Adrenal gland (tissue), 12 donors: ENCODE measurements around the gene CSNK1G1. TPM values are rescaled to one million over a fixed set of nuclear protein-coding genes. Genes with fewer than 3 reads are reported as not detected.
A peak's percentile ranks its signal among the peaks of the same experiment; 100 is the strongest.
"Not testable (repeated sequence)": the region's sequence is repeated elsewhere in the genome, so short reads cannot be mapped to it uniquely, and the experiment has no call there.

Experiments
- DNase-seq, 7 donors: peaks; one replicate each; pipeline ENCODE4 v3.0.0-alpha.2; 2019 to 2020
- H3K27ac ChIP-seq, 5 donors: fragments of 200-600 bp; sonication (generic) in 4 of 5; 1 replicate in 3 of 5; 2 replicates in 2 of 5; pipeline versions ENCODE4 v1.5.1 to v1.8.0; 2016 to 2020; ENCODE audit warnings: mild to moderate bottlenecking in 1 of 5
- H3K27me3 ChIP-seq: fragments of 200-600 bp; 2 replicates; pipeline ENCODE4 v1.8.0; 2021
- H3K36me3 ChIP-seq, 2 donors: fragments of 200-600 bp; replicated peaks in 1 of 2; 1 replicate in 1 of 2; 2 replicates in 1 of 2; pipeline versions ENCODE4 v1.5.1 to v1.8.0; 2018 to 2022
- H3K4me1 ChIP-seq, 2 donors: fragments of 200-600 bp; replicated peaks in 1 of 2; 1 replicate in 1 of 2; 2 replicates in 1 of 2; pipeline versions ENCODE4 v1.5.1 to v1.8.0; 2018 to 2021
- H3K4me3 ChIP-seq, 4 donors: fragments of 200-600 bp; sonication (generic) in 3 of 4; one replicate each; pipeline ENCODE4 v1.5.1; 2016 to 2018
- H3K9me3 ChIP-seq, 3 donors: fragments of 200-600 bp; sonication (generic) in 1 of 3; replicated peaks in 1 of 3; 1 replicate in 2 of 3; 2 replicates in 1 of 3; pipeline versions ENCODE4 v1.5.1 to v1.8.0; 2016 to 2021
- POLR2A ChIP-seq, 2 donors: fragments of 450-650 bp; IDR thresholded peaks; one replicate each; pipeline ENCODE4 v1.6.1; 2017; ENCODE audit warnings: antibody characterized with exemption in 2 of 2, mild to moderate bottlenecking in 2 of 2, moderate library complexity in 1 of 2
- WGBS, 4 donors: extraction: QIAGEN DNeasy Blood & Tissue Kit in 2 of 4; methylation state at CpG; one replicate each; pipeline versions ENCODE4 v1.1.5 to v1.1.7; 2013 to 2017; 5-methylcytosine and 5-hydroxymethylcytosine counted together
- intact Hi-C, 2 donors: fragments of 100-400 bp; cut with DNase I; formaldehyde crosslinking; loops; one replicate each; pipeline versions ENCODE4 v1.14.1 to v1.15.0; 2022 to 2023
- polyA plus RNA-seq, 3 donors: library from polyadenylated mRNA; stranded (reverse); fragments of 200-250 nt in 2 of 3; fragments of 350-450 nt in 1 of 3; fragmentation: Illumina TruSeq in 1 of 3; extraction: RNeasy Lipid Tissue Mini Kit (QIAGEN cat#74804) in 1 of 3; gene quantifications; one replicate each; pipeline ENCODE4 v1.2.3, GENCODE V29; 2013 to 2014
- total RNA-seq, 9 donors: library from RNA; depleted of rRNA in 4 of 9; stranded (reverse); fragments of >200 nt in 4 of 9; fragments of 120-200 nt in 1 of 9; fragmentation: NEBNext Ultra II Directional in 1 of 9; extraction: Animal tissue kit (Norgen Biotek cat#: 25700) in 1 of 9; gene quantifications; one replicate each; pipeline versions ENCODE4 v1.1.0 to v1.2.4, GENCODE V29; 2013 to 2023
- TF ChIP-seq, protein P1 (sequence below), 6 experiments: fragments of 450-650 bp in 4 of 6; fragments of 200-600 bp in 2 of 6; sonication (generic) in 1 of 6; IDR thresholded peaks; 1 replicate in 5 of 6; 2 replicates in 1 of 6; pipeline versions ENCODE4 v1.5.1 to v1.8.0; 2016 to 2021; ENCODE audit warnings: antibody characterized with exemption in 6 of 6, mild to moderate bottlenecking in 2 of 6, moderate library complexity in 1 of 6
- donor health status: healthy with polysubstance abuse.
- donor health status: Bipolar disorder and iron deficiency.
- donor health status: DM: yes; HTN: yes; CAD: no.
- donor health status: DM: no; HTN: no; CAD: no.
- donor health status: DM: no; HTN: no; CAD: no.
- donor health status: DM: yes; HTN: yes; CAD: no.

CSNK1G1 gene
- total and polyA plus RNA-seq, 12 donors: 1.2 to 31.6 (median 13.6) TPM

DNA sequence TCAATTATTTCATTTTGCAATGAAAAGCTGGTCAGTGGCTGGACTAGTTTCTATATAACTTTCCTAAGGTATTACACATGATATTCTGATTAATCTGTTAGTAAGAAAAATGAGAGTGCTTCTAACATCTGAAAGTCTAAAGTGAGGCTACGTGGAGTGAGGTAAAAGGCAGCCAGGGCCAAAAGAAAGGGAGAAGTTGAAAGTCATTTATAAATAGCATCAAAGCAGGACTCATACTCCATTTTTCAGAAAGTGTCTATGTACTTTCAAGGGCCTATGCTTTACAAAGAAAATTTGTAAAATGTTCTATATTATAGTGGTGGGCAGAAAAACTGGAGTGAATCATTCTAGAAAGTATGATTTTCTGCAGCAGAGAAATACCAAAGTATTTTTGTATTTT lies 80.0 kb downstream of the CSNK1G1 start:
- 35 to 53% (median 50%) methylated on average over 1 of the region's 1 CpG for WGBS, 4 donors
- DNase-seq: no peak
- Histone ChIP-seq H3K36me3 (no peaks in the 10 kb centered on the region), H3K4me1 (peaks cover 0 to 8% of the 10 kb centered on the region in 2 donors), H3K27ac (no peak overlapping the region), H3K9me3 (no peaks in the 10 kb centered on the region), H3K27me3 (no peaks in the 10 kb centered on the region), H3K4me3 (no peak overlapping the region)
- no peak for TF ChIP-seq POLR2A (IDR thresholded peaks at IDR 0.05)
- TF ChIP-seq, protein P1, sequence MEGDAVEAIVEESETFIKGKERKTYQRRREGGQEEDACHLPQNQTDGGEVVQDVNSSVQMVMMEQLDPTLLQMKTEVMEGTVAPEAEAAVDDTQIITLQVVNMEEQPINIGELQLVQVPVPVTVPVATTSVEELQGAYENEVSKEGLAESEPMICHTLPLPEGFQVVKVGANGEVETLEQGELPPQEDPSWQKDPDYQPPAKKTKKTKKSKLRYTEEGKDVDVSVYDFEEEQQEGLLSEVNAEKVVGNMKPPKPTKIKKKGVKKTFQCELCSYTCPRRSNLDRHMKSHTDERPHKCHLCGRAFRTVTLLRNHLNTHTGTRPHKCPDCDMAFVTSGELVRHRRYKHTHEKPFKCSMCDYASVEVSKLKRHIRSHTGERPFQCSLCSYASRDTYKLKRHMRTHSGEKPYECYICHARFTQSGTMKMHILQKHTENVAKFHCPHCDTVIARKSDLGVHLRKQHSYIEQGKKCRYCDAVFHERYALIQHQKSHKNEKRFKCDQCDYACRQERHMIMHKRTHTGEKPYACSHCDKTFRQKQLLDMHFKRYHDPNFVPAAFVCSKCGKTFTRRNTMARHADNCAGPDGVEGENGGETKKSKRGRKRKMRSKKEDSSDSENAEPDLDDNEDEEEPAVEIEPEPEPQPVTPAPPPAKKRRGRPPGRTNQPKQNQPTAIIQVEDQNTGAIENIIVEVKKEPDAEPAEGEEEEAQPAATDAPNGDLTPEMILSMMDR (IDR thresholded peaks at IDR 0.05): no peak
- intact Hi-C loops: no loop called here

DNA sequence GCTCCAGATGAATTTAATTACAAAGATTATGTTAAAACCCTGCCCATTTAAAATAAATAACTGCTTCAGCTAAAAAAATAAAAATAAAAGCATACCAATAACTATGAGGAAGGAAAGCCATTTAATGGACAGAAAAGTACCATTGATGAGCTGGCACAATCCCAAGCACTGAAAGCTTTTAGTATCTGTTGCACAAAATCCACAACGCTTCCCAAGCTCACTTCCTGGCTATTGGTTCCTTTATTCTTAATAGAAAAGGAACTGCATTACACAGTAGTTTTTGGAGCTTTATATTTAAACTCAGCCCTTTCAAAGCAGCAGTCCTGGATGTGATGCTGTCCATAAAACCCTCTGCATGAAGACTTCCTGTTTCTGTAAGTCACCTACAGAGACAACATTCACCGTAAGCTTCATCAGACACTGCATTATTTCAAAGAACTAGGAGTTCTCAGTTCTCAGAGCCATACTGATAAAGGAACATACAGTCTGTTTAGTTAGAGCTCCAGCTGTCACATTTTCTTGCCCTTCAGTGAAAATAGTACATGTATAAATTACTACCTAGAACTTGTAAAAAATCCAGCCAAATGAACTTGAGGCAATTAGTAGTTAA lies 81.5 kb downstream of the CSNK1G1 start:
- intact Hi-C loops: no loop called here
- DNase-seq: peak in 1 of 7 donors; percentile 25
- Histone ChIP-seq H3K4me3 (no peak overlapping the region), H3K27ac (no peak overlapping the region), H3K36me3 (no peaks in the 10 kb centered on the region), H3K27me3 (no peaks in the 10 kb centered on the region), H3K9me3 (no peaks in the 10 kb centered on the region), H3K4me1 (peaks cover 0 to 8% of the 10 kb centered on the region in 2 donors)
- WGBS, 4 donors: 62 to 70% (median 66%) methylated on average over 2 of the region's 2 CpGs
- no peak for TF ChIP-seq POLR2A (IDR thresholded peaks at IDR 0.05)
- TF ChIP-seq, protein P1 (IDR thresholded peaks at IDR 0.05): no peak

DNA sequence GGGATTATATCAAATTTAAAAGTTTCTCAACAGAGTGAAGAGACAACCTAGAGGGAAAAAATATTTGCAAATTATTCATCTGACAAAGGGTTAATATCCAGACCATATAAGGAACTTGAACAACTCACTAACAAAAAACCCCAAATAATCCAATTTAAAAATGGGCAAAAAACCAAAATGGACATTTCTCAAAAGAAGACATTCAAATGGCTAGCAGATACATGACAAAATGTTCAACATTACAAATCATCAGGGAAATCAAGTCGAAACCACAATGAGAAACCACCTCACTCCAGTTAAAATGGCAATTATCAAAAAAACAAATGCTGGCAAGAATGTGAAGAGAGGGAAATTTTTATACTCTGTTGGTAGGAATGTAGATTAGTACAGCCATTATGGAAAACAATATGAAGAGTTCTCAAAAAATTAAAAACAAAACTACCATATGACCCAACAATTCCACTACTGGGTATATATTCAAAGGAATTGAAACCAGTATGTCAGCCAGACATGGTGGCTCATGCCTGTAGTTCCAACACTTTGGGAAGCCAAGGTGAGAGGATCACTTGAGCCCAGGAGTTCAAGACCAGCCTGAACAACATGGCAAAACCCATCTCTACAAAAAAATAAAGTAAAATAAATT lies 88.5 kb downstream of the CSNK1G1 start:
- 90 to 97% (median 96%) methylated on average over 1 of the region's 1 CpG for WGBS, 4 donors
- intact Hi-C loops: no loop called here
- Histone ChIP-seq H3K9me3 (no peaks in the 10 kb centered on the region), H3K4me1 (no peaks in the 10 kb centered on the region), H3K27ac (no peak overlapping the region), H3K27me3 (no peaks in the 10 kb centered on the region), H3K36me3 (no peaks in the 10 kb centered on the region), H3K4me3 (no peak overlapping the region)
- DNase-seq: no peak
- TF ChIP-seq, protein P1 (IDR thresholded peaks at IDR 0.05): no peak
- no peak for TF ChIP-seq POLR2A (IDR thresholded peaks at IDR 0.05)

DNA sequence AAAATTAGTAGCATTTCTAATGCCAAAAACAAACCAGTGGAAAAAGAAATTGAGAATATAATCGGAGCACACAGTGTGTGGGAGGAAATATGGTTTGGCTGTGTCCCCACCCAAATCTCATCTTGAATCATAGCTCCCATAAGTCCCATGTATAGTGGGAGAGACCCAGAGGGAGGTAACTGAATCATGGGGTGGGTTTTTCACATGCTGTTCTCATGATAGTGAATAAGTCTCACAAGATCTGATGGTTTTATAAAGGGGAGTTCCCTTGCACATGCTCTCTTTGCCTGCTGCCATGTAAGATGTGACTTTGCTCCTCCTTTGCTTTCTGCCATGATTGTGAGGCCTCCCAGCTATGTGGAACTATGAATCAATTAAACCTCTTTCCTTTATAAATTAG lies 90.8 kb downstream of the CSNK1G1 start:
- DNase-seq, H3K4me3 ChIP-seq, H3K27ac ChIP-seq, H3K4me1 ChIP-seq, H3K36me3 ChIP-seq, intact Hi-C loops, H3K27me3 ChIP-seq, H3K9me3 ChIP-seq: not testable (repeated sequence)
- 76 to 93% (median 87%) methylated on average over 1 of the region's 1 CpG for WGBS, 4 donors

DNA sequence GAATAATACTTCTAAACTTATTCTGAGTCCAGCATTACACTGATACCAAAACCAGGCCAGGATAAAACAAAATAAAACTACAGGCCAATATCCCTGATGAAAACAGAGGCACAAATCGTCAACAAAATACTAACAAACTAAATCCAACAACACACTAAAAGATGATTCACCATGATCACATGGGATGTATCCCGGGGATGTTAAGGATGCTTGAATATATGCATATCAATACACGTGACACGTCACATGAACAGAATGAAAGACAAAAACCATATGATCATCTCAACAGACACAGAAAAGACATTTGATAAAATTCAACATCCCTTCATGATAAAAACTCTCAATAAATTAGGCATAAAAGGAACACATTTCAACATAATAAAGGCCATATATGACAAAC lies 91.5 kb downstream of the CSNK1G1 start:
- H3K36me3 ChIP-seq: no peaks in the 10 kb centered on the region
- no peak for TF ChIP-seq POLR2A (IDR thresholded peaks at IDR 0.05)
- TF ChIP-seq, protein P1 (IDR thresholded peaks at IDR 0.05): no peak
- H3K27ac ChIP-seq: no peak overlapping the region
- DNase-seq: no peak
- H3K4me3 ChIP-seq: no peak overlapping the region
- 90 to 96% (median 95%) methylated on average over 4 of the region's 4 CpGs for WGBS, 4 donors
- no peaks in the 10 kb centered on the region for H3K4me1 ChIP-seq
- no peaks in the 10 kb centered on the region for H3K27me3 ChIP-seq
- intact Hi-C loops: no loop called here
- H3K9me3 ChIP-seq: no peaks in the 10 kb centered on the region
